Subcutaneous adipose tissue (tissue), 4 donors: ENCODE measurements around the gene KRTAP4-9. TPM values are rescaled to one million over a fixed set of nuclear protein-coding genes. Genes with fewer than 3 reads are reported as not detected.
"Not testable (repeated sequence)": the region's sequence is repeated elsewhere in the genome, so short reads cannot be mapped to it uniquely, and the experiment has no call there.

Experiments used
- total RNA-seq, 4 donors: library from RNA; depleted of rRNA; stranded (reverse); fragments of >200 nt; gene quantifications; one replicate each; pipeline ENCODE4 v1.1.0, GENCODE V29; 2016
- TF ChIP-seq, protein P1 (sequence below): fragments of 450-650 bp; IDR thresholded peaks from one replicate; pipeline ENCODE4 v1.5.1; 2016; ENCODE audit warnings: low read depth, mild to moderate bottlenecking, control low read depth, antibody characterized with exemption, moderate library complexity

The KRTAP4-9 gene
- total RNA-seq, 4 donors from 2014 or later: not detected

DNA sequence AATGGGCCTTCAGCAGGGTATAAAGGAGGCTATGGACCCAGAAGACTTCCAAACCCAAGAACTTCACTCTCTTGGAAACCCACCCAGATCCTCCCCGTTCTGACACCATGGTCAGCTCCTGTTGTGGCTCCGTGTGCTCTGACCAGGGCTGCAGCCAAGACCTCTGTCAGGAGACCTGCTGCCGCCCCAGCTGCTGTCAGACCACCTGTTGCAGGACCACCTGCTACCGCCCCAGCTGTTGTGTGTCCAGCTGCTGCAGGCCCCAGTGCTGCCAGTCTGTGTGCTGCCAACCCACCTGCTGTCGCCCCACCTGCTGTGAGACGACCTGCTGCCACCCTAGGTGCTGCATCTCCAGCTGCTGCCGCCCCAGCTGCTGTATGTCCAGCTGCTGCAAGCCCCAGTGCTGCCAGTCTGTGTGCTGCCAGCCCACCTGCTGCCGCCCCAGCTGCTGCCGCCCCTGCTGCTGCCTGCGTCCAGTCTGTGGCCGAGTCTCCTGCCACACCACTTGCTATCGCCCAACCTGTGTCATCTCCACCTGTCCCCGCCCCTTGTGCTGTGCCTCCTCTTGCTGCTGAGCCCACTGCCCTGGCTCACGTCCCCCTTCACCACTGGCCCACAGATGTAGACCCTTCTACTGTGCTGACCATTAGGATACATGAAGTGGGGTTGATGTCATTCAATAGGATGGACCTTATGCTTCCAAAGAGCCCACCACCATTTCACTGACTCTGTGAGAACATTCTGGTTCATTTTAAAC lies 20.9 kb upstream of the KRTAP4-9 start, which contains the start of gene KRTAP4-7:
KRTAP4-7 (plus strand) TSS at position 51 of the 757 bp plus-strand sequence; CDS start at position 108, 57 bp downstream.
- TF ChIP-seq, protein P1, sequence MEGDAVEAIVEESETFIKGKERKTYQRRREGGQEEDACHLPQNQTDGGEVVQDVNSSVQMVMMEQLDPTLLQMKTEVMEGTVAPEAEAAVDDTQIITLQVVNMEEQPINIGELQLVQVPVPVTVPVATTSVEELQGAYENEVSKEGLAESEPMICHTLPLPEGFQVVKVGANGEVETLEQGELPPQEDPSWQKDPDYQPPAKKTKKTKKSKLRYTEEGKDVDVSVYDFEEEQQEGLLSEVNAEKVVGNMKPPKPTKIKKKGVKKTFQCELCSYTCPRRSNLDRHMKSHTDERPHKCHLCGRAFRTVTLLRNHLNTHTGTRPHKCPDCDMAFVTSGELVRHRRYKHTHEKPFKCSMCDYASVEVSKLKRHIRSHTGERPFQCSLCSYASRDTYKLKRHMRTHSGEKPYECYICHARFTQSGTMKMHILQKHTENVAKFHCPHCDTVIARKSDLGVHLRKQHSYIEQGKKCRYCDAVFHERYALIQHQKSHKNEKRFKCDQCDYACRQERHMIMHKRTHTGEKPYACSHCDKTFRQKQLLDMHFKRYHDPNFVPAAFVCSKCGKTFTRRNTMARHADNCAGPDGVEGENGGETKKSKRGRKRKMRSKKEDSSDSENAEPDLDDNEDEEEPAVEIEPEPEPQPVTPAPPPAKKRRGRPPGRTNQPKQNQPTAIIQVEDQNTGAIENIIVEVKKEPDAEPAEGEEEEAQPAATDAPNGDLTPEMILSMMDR: not testable (repeated sequence)

DNA sequence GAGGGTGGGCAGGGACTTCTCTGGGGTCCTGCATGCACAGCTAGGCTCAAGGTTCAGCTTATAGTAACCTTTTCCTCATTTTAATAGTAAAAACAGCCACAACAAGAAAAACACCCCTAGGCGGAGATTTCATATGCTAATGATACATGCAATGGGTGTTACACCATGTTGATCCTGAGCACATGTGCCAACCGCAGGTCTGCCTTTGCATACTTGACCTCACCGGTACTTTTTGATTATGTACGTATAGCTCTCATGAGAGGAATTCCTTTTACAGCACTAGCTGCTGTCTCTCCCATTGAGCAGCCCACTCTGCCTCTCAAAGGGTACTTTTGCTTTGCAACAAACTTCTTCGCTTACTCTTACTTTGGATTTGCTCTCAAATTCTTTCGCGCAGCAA lies 9.1 kb upstream of the KRTAP4-9 start:
- TF ChIP-seq, protein P1: no peak

DNA sequence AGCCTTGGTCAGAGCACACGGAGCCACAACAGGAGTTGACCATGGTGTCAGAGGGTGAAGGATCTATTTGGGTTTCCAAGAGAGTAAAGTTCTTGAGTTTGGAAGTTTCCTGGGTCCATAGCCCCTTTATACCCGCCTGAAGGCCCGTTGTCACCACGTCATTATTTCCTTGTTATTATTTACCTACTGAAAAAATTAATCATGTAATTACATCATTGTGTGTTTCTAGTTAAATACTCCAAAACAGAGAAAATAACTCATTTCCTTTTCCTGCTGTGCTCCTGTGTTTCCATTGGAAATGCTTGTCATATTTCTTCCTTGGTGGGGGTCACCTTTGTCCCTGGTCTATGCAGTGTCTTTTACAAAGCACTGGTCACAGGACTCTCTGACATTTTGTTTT lies 7.1 kb upstream of the KRTAP4-9 start, which contains the start of gene KRTAP4-8:
KRTAP4-8 (minus strand) TSS at position 101 of the 400 bp plus-strand sequence; CDS start at position 43, 58 bp downstream.
- TF ChIP-seq, protein P1: no peak

DNA sequence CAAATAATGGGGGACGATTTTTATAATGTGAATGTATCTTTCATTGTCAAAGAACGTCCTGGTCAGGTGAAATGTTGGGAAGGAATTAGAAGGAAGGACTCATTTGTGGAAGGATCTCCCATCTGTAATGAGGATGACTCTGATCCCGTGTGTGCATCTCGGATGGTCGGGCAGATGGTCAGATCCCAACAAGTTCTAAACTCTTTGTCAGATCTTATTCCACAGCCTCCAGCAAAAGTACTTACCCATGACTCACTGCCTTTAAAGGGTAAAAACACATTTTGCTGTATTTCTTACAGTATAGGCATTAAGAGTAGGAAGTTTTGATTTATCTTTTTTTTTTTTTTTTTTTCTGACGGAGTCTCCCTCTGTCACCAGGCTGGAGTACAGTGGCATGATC lies 6.7 kb upstream of the KRTAP4-9 start:
- TF ChIP-seq, protein P1: no peak

DNA sequence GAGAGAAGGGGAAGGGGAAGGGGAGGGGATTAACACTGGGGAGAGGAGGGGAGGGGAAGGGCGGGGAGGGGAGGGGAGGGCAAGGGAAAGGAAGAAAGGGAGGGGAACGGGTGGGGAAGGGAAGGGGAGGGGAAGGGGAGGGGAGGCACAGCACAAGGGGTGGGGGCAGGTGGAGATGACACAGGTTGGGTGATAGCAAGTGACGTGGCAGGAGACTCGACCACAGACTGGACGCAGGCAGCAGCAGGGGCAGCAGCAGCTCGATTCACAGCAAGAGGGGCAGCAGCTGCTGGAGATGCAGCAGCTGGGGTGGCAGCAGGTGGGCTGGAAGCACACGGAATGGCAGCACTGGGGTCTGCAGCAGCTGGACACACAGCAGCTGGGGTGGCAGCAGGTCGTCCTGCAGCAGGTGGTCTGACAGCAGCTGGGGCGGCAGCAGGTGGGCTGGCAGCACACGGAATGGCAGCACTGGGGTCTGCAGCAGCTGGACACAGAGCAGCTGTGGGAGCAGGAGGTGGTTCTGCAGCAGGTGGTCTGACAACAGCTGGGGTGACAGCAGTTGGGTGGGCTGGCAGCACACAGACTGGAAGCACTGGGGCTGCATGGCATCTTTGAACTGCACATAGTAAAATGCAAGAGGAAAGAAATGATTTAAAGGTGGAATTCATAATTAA lies 3.5 kb upstream of the KRTAP4-9 start, which contains the start of gene KRTAP4-16:
KRTAP4-16 (minus strand) TSS at position 624 of the 674 bp plus-strand sequence; CDS start at position 624, 0 bp downstream.
- TF ChIP-seq, protein P1: no peak

DNA sequence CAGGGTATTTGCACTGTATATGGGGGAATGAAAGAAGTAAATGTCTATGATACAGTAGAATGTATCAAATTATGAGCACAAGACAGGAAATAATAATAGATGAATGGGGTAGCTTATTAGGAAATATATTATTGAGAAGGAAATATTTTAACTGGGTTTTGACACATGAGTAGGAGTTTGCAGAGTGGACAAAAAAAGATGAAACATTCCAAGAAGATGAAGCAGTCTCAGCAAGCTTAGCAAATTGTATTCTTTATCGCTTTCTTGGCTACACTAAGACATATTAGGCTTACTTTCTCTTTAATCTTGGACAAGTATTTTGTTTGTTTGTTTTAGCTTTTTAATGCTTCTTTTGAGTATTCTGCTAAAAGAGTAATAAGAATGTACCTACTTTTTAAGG lies 1.3 kb upstream of the KRTAP4-9 start:
- TF ChIP-seq, protein P1: no peak

DNA sequence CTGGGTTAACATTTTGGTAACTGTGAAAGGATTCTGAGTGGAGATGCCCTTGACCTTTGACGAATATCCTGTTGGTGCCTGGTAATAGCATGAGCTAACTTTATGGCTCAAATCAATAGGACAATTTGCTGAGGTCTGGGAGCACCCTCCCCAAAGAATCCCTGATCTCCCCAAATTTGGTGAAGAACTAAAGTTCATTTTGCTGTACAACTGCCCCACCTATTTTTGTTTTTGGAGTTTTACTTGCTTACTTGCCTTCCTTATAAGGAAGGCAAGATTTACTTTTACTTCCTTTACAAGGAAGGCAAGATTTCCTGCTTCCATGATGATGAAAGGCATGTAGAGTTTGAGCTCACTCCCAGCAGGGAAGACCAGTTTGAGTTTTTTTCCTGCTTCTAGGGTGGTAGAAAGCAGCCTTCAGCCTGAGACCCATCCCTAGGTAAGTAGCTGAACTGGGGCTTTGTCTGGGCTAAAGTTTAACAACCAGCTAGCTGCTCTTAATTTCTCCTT lies 2.8 kb downstream of the KRTAP4-9 start:
- TF ChIP-seq, protein P1: no peak
